Omental fat pad (tissue), 4 donors: ENCODE results near the gene PLCB1. TPM values are rescaled to one million over a fixed set of nuclear protein-coding genes. Genes with fewer than 3 reads are reported as not detected.

Experiments used
- ATAC-seq: fragments of 150-250 bp; one replicate; pipeline ENCODE4 v1.9.1; 2016; ENCODE audit warnings: mild to moderate bottlenecking, moderate library complexity; ENCODE audit not compliant: low FRiP score
- DNase-seq: peaks from one replicate; pipeline ENCODE4 v3.0.0-alpha.2; 2019; ENCODE audit warnings: low spot score
- CTCF ChIP-seq, 3 donors: fragments of 450-650 bp; IDR thresholded peaks; one replicate each; pipeline ENCODE4 v1.5.1; 2016 to 2017; ENCODE audit warnings: antibody characterized with exemption in 3 of 3, mild to moderate bottlenecking in 3 of 3, moderate library complexity in 2 of 3
- total RNA-seq, 4 donors: library from RNA; depleted of rRNA; stranded (reverse); fragments of >200 nt; gene quantifications; one replicate each; pipeline ENCODE4 v1.1.0, GENCODE V29; 2016

PLCB1 gene
- total RNA-seq, 4 donors from 2014 or later, result 22.4 to 60.5 (median 36.4) TPM

- no peak for TF ChIP-seq CTCF (IDR thresholded peaks at IDR 0.05)
- ATAC-seq (no peak), DNase-seq (no peak)
Measured at GRCh38 chr20:8168785-8169288, 36.8 kb downstream of the PLCB1 start.

GRCh38 chr20:8170921-8171320, 38.9 kb downstream of the PLCB1 start:
- ATAC-seq (no peak), DNase-seq (no peak)
- TF ChIP-seq CTCF (IDR thresholded peaks at IDR 0.05), result no peak

GRCh38 chr20:8172191-8172590, 40.1 kb downstream of the PLCB1 start:
- DNase-seq (no peak), ATAC-seq (no peak)
- no peak for TF ChIP-seq CTCF (IDR thresholded peaks at IDR 0.05)

- DNase-seq (no peak), ATAC-seq (no peak)
- TF ChIP-seq CTCF (IDR thresholded peaks at IDR 0.05), result no peak
Measured at GRCh38 chr20:8175741-8176675, 43.9 kb downstream of the PLCB1 start.

- ATAC-seq (no peak), DNase-seq (no peak)
- TF ChIP-seq CTCF (IDR thresholded peaks at IDR 0.05), result no peak
Measured at GRCh38 chr20:8183526-8183925, 51.5 kb downstream of the PLCB1 start.

GRCh38 chr20:8187740-8188139, 55.7 kb downstream of the PLCB1 start:
- ATAC-seq (no peak), DNase-seq (no peak)
- TF ChIP-seq CTCF (IDR thresholded peaks at IDR 0.05), result no peak
